ENCODE measurements around the gene SULT1C2.
"Not testable (repeated sequence)": the region's sequence is repeated elsewhere in the genome, so short reads cannot be mapped to it uniquely, and the experiment has no call there.

SULT1C2 gene

GRCh38 chr2:108288534-108289106, at the start of gene SULT1C2:
SULT1C2 (plus strand) TSS chr2:108288895; CDS start chr2:108293668, 4,773 bp downstream.
- DNase-seq (ENCODE audit: low spot score) = peak; percentile 9

DNA sequence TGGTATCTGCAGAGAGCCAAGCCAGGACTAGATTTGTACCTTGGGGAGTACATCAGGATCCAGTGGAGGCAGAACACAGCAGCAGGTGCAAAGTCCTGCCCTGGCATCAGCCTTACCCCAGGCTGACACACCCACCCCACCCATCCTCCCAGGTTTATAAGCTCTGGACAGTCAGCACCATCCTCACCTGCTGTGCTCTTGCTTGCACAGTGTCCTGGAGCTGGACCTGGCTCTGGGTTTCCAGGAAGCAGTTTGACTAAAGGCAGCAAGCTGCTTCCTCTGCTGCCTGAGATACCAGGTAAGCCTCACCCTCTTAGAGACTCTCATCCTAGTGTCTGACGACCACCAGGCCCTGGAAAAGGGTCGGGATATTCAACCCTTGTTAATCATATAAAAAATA, 48.9 kb upstream of the SULT1C2 start, which contains the start of gene SULT1C3:
Gene SULT1C3, plus strand, starts transcription at position 183 of the 400 bp plus-strand sequence. CDS start 7,227 bp downstream, outside the sequence.
- no peak for DNase-seq (ENCODE audit: low spot score)

GRCh38 chr2:108240966-108241365, 47.7 kb upstream of the SULT1C2 start:
- DNase-seq (ENCODE audit: low spot score) = no peak

DNA sequence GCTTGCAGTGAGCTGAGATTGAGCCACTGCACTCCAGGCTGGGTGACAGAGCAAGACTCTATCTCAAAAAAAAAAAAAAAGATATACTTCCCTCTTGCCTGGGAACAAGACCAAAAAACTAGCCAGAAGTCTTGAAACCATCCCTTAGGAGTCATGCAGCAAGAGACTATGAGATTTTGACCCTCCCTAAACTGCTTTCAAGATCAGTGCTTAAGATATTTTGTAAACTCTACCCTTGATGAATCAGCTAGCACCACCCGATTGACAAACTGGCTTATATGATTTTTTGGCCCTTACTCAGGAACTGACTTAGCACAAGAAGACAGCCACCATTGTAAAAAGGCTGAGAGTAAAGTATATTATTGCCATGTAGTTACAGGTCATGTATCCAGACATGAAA, 45.1 kb upstream of the SULT1C2 start:
- DNase-seq (ENCODE audit: low spot score) = no peak

GRCh38 chr2:108244667-108245414, 43.9 kb upstream of the SULT1C2 start:
- DNase-seq (ENCODE audit: low spot score) = no peak

GRCh38 chr2:108253106-108253505, 35.6 kb upstream of the SULT1C2 start:
- no peak for DNase-seq (ENCODE audit: low spot score)

GRCh38 chr2:108257757-108258331, 30.9 kb upstream of the SULT1C2 start:
- DNase-seq (ENCODE audit: low spot score) = no peak

DNA sequence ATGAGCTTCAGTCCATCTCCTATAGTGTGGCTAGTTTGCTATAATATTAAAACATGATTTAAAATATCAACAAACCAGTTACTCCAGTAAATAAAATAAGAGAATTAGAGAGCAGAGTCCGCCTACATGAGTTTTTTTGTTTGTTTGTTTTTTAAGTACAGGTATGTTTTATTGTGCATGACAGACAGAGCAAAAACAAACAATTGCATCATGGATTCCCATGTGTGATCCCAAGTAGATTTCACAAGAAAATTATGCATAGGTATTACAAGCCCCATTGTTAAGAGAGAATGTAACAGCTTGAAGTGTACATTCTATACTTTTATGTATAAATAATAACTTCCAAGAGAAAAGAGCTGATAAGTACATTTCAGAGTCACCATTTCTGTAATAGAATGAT, 27.9 kb upstream of the SULT1C2 start:
- DNase-seq (ENCODE audit: low spot score) = no peak

GRCh38 chr2:108262036-108262435, 26.7 kb upstream of the SULT1C2 start:
- DNase-seq (ENCODE audit: low spot score) = no peak

GRCh38 chr2:108263401-108263800, 25.3 kb upstream of the SULT1C2 start:
- no peak for DNase-seq (ENCODE audit: low spot score)

DNA sequence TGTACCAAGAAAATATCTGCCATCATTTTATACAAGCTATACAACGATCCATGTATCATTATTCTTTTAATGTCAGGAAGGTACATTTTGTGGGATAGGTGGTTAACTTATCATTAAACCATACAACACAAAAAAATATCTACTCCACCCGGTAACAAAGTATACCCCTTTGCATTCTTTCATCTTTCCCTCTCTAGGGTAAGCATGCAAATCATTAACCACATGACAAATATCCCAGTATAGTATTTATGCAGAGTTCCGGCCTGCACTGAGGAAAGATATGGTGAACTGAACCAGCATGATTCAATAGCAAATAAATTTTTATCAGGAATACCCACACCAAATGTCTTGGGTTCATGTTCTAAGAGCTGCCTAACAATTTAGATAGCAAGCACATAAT, 22.5 kb upstream of the SULT1C2 start:
- DNase-seq (ENCODE audit: low spot score) = no peak

- no peak for DNase-seq (ENCODE audit: low spot score)
Observed at GRCh38 chr2:108267101-108267500, 21.6 kb upstream of the SULT1C2 start.

DNA sequence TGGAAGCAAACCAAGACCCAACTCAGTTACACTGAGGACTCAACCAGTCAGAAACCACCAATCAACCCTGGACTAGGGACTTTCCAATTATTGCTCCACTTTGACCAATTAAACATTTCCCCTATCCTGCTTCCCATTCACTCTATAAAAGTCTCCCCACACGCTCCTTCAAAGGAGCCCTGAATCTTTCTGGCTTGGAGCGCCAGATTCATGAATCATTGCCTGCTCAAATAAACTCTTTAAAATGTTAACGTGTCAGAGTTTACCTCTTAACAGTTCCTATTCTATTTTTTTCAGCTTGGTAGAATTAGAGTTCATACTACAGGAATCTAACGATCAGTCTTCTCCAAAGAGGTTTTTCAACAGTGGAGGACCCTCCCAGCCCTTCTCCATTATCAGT, 20.7 kb upstream of the SULT1C2 start:
- no peak for DNase-seq (ENCODE audit: low spot score)

- DNase-seq (ENCODE audit: low spot score) = no peak
Observed at GRCh38 chr2:108270346-108270745, 18.3 kb upstream of the SULT1C2 start.

DNA sequence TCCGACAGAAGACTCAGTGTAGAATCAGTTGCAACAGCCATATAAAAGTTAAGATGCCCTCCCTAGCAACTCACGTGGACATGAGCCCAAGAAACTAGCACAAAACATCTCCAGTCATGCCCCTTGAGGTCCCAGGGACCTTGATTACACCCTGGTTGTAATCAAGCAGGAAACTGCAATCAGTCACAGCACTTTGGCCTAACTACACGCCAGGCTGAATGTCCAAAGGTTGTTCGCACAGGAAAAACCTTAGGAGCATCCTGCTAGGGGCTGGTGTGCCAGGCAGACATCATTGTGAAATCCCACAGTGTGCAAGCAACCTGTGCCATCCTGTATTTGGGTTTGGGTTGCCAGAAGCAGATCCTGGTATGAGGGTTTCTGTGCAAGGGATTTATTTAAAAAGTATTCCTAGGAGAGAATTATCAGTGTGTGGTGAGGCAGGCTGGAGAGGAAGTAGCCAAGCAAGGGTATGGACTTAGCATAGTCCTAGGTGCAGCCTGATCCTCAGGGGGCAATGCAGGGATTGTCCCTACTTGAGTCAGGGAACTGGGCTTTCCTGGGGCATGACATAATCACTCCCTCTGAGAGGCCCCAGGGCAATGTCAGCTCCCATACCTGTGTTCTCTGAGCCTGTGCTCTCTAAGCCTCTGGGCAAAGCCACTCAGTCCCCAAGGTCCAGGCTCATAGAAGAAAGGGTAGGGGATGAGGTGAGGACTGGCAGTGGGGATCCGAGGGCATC, 17.8 kb upstream of the SULT1C2 start:
- no peak for DNase-seq (ENCODE audit: low spot score)

DNA sequence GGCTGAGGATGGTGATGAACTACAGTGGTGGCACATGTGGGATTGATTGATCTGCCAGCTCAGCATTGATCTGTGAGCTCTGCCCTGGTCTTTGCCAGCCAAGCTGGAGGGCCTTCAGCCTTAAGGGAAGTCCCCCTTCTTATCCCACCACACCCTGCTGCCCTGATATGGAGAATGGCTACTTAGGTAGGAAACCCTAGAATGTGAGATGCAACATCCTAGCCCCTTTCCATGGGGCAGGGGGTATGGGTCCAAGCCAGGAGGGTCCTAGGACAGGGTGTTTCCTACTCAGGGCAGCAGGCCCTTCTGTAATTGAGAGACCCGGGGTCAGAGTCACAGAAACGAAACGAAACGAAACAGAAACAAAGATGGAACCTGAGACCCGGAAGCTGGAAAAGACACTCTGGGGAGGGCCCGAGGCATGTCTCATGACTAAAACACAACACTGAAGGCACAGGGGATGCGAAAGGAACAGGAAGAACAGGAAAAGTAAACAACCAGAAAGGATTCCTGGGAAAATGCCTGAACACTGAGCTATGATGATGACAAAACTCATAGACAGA, 16.9 kb upstream of the SULT1C2 start:
- DNase-seq (ENCODE audit: low spot score) = peak; percentile 67

- DNase-seq (ENCODE audit: low spot score) = no peak
Observed at GRCh38 chr2:108278631-108279030, 10.1 kb upstream of the SULT1C2 start.

DNA sequence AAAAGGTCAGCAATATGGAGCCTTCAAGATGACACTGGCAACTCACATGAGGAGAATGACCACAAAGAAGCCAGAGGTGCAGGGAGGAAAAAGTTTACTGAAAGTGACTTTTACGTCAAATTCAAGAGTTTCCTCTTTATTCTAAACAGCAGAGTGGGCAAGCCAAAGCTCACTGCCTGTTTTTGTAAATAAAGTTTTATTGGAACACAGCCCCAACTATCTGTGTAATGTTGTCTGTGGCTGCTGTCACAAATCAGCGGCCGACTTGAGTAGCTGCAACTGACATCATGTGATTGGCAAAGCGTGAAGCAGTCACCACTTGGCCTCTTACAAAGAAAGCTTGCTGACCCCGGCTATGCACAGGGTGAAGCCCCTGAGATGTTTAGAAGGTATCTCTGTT, 9.2 kb upstream of the SULT1C2 start:
- no peak for DNase-seq (ENCODE audit: low spot score)

- no peak for DNase-seq (ENCODE audit: low spot score)
Observed at GRCh38 chr2:108280466-108280865, 8.2 kb upstream of the SULT1C2 start.

DNA sequence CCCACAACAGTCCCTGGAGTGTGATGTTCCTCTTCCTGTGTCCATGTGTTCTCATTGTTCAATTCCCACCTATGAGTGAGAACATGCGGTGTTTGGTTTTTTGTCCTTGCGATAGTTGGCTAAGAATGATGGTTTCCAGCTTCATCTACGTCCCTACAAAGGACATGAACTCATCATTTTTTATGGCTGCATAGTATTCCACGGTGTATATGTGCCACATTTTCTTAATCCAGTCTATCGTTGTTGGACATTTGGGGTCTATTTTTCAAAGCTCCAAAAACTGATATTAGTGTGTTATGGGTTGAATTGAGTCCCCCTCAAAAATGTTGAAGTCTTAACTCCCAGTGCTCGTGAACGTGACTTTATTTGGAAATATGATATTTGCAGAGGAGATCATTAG, 4.1 kb upstream of the SULT1C2 start:
- not testable (repeated sequence) for DNase-seq (ENCODE audit: low spot score)

GRCh38 chr2:108285616-108286015, 3.1 kb upstream of the SULT1C2 start:
- DNase-seq (ENCODE audit: low spot score) = no peak

GRCh38 chr2:108287169-108287568, 1.5 kb upstream of the SULT1C2 start:
- no peak for DNase-seq (ENCODE audit: low spot score)
